Gastrocnemius medialis (tissue), 4 donors: ENCODE measurements around the gene HDGF.

Experiments
- CTCF ChIP-seq, 5 experiments: fragments of 450-650 bp in 3 of 5; fragments of 200-600 bp in 2 of 5; sonication (generic) in 2 of 5; IDR thresholded peaks in 4 of 5; conservative IDR thresholded peaks in 1 of 5; 1 replicate in 4 of 5; 2 replicates in 1 of 5; pipeline ENCODE4 v1.5.1; 2016 to 2019; ENCODE audit warnings: antibody characterized with exemption in 5 of 5, mild to moderate bottlenecking in 3 of 5, moderate library complexity in 3 of 5
- POLR2A ChIP-seq, 2 donors: fragments of 450-650 bp; IDR thresholded peaks; one replicate each; pipeline ENCODE4 v1.6.1; 2017; ENCODE audit warnings: antibody characterized with exemption in 2 of 2, mild to moderate bottlenecking in 2 of 2, moderate library complexity in 2 of 2

DNA sequence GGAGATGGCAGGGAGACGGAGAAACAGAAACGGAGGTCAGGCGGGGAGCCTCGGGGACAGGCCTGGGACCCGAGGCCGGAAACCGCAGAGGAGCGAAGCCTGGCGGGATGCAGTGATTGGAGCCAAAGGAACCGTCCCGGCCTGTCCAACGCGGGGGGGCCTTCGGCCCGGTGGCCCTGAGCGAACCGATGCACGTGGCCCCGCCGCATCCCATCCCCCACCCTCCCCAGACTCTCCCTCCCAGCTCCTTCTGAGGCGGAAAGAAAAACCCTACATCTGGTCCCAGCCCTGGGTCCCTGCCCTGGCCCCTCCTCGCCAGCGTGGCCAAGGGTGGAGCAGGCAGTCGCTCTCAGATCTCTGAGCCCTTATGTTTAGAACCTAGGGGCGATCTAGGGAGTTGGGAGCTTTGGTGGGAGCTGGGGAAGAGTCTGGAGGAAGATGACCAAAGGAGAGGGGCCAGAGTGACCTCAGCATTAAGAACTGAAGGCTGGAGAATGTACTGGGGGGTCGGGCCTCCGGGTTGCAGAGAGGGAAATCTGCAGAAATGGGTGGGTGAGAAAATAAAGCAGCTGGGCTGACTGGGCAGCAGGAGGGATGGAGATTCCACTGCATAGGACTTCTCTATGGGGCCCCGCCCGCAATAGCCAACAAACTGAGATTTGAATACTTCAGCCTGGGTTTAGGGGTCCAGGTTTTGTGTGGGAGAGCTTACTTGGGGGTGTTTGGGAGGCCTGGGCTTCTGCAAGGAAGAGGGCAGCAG lies 44.6 kb downstream of the HDGF start:
- TF ChIP-seq CTCF (IDR thresholded peaks at IDR 0.05 in 4 of 5, conservative IDR thresholded peaks at IDR 0.05 in 1 of 5): no peak
- TF ChIP-seq POLR2A (IDR thresholded peaks at IDR 0.05): no peak
